GM18873 (cell line): ENCODE data around the gene PLCH1.

ENCODE experiments used
- ATAC-seq: cut with Tn5 transposase; IDR thresholded peaks from one replicate; pipeline ENCODE4 v1.9.1; 2021; ENCODE audit warnings: mild to moderate bottlenecking, moderate library complexity, moderate number of reproducible peaks; ENCODE audit not compliant: unreplicated experiment, low FRiP score

PLCH1 gene

DNA sequence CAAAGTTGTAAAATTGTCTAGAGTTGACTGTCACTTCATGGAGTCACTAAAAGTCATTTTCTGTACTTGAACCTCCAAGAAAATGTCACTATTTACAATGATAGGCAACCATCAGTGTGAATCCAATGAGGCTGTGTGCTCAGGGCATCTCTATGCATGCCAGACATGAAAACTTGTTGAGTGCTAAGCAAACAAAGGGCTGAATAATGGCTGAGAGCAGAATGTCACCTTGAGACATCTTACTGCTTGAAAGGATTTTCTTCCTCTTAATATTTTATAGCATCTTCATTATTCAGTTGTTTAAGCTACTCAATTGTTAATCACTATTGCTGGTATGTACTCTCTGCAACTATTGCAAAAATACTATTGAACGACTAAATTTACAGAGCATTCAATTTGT lies 184.7 kb downstream of the PLCH1 start:
- no peak for ATAC-seq

DNA sequence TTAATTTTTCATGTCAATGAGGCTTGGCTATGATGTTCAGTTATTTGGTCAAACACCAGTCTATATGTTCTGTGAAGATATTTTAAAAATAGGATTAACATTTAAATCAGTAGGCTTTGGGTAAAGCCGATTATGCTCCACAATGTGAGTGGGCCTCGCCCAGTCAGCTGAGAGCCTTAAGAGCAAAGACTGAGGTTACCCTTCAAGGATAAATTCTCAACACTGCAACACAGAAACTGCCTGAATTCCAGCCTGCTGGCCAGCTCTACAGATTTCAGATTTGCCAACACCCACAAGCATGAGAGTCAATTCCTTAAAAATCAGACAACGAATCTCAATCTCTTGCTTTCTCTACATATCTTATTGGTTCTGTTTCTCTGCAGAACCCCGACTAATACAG lies 188.3 kb downstream of the PLCH1 start:
- no peak for ATAC-seq

DNA sequence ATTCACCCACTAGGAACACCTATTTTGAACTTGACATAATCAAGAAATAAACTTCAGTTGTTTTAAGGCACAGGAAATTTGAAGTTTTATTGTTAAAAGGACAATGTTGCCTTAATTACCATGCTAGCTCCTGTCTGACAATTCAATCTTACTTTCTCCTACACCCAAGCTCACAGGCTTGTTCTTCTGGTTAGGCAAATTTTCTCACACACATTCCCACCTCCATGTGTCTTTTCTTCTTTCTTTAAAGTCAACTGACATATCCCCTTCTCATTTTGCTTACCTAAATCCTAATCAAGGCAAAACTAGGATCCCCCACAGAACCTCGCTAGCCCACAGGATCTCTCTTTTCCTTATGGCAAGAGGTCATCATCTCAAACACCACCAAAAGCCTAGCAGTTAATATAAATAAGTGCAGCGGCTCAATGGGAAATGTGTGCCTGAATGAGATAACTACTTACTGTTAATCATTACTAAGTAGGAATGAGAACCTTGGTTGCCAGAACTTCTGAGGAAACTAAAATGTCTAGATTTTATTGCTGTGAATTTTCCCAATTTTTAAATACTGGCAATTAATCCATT lies 189.3 kb downstream of the PLCH1 start:
- ATAC-seq = no peak

DNA sequence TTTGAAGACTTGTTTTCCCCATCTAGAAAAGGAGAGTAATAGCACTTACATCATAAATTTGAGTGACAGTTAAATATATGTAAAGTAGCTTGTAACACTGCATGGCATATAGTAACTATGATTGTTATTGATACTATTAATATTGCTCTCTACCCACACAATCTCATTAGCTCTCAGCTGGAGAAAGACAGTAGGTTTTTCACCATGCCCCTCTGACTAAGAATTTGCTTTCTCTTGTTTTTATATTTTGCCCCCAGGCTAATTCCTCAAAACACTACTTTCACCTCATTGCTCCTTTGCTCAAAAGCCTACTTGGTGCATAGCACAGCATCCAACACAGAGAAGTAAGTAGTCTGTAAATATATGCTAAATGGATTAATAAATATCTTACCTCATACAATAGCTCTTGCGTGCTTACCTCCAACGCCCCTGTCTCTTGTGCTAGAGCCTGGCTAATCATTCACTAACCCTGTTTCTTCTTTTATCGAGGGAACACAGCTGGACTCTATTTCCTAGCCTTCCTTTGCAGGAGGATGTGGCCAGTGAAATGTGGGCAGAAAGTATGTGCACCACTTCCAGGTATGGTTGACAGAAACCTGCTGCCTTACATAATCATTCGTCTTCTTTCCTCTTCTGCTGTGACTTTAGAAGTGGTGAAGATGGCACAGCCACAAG lies 190.0 kb downstream of the PLCH1 start:
- ATAC-seq = peak; percentile 89

DNA sequence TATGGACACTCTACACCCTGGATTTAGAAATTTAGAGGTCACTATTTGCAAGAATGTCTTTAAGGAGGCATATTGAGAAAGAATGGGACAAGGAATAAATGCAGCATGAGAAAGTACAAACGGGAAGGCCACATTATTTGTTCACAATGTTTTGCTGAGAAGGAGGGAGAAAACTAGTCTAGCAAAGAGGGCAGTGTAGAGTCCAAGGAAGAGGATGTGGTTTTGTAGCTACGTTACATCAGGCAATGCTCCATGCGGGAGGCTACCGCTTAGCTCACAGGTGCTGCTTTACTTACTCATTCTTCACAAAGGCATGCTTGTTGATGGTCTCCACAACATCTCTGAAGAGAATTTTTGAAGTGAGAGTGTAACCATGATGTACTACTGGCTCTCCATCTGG lies 191.1 kb downstream of the PLCH1 start:
- no peak for ATAC-seq

DNA sequence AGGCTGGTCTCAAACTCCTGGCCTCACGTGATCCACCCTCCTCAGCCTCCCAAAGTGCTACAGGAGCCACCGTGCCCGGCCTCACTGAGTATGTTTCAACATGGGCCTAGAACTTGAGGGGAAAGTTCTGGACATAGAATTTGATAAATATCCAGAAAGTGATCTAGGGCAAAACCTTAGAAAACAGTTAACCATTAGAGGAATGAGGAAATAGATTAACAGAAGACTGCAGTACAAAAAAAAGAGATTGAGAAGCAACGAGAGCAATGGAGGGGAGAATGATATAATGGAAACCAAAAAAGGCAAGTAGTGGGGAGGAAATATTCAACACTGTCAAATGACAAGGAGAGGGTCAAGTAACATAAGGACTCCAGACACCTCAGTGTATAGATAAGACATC lies 191.5 kb downstream of the PLCH1 start:
- ATAC-seq = no peak

DNA sequence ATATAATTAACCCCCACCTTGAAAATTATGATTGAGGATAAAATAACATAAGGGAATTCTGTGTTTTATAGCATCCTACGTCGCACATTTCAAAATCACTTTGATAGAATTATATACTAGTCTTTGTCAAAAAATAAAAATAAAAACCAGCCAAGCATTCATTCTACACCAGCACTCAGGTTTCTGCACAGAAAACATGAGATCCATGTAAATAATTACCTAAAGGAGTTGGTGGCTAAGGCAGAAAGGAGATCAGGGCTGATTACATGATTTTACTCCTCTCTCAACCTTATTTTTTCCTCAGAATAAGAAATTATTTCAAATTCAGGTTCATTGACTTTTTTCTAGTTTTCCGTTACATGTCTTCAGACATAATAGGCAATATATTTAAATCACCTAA lies 194.5 kb downstream of the PLCH1 start:
- no peak for ATAC-seq

DNA sequence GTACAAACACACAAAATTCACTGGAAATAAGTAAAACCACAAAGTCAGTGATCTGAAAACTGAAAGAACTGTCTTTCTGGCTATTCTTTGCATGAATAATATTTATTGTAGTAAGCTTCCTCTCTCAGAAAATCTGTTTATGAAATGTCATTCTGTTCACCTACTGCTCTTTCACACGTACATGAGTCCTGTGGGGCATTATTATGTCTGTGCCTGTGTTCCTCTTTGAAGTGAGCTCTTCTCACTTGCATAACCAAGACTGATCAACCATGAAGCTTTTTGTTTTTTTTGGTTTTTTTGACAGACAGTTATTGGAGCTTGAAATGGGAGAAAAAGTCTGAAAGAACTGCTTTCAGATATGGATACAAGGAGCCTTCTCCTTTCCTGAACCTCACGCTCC lies 195.8 kb downstream of the PLCH1 start:
- ATAC-seq = peak; percentile 90

DNA sequence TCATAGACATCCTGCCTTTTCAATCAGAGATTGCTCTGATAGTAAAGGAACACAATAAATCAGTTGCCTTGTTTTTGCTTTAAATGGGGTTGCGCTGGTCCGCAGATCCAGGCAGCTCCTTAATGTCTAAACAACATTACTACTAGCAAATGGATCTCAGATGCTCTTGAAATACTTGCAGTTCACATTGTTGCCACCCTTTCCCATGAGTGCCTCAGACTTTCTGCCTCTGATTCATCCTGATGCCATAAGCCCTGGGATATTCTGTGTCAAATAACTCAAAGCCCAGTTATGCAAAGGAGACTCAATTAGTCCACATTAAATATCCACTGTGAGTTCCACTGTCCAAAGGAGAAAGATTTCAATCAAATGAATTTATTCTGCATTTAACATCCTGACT lies 196.7 kb downstream of the PLCH1 start:
- ATAC-seq = no peak

DNA sequence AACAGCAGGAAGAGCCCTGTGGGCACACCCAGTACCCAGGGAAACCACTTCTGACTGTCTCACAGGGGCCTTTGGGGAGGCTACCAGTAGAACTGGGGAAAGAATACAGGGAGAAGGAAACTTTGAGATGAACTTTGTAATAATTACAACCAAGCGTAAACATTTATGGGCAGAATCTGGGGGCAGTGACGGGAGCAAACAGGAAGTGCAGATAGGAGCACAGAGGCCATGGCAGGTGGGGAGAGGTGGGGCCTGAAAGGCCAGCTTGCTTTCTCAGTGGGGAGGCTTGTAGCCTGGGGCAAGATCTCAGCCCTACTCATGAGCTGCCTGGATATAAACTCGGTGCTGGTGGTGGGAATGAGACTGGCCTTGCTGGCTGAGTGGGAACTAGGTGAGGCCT lies 209.8 kb downstream of the PLCH1 start:
- no peak for ATAC-seq

DNA sequence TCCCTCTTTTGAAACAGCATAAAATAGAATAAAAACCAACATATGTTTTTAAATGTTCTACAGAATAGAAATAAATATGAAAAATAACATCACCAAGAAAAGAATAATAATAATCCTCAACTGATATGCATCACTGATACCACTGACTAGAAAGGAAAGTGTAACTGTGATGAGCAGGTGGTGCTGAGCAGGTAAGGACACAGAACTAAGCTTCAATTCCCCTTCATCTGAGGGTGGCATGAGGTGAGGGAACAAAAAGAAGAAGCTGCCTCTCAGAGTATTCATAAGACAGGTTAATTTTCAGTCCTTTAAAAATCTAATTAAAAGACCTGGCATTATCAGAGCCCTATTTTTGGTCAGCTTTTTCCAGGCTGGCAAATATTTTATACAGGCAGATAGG lies 216.3 kb downstream of the PLCH1 start:
- ATAC-seq = no peak

DNA sequence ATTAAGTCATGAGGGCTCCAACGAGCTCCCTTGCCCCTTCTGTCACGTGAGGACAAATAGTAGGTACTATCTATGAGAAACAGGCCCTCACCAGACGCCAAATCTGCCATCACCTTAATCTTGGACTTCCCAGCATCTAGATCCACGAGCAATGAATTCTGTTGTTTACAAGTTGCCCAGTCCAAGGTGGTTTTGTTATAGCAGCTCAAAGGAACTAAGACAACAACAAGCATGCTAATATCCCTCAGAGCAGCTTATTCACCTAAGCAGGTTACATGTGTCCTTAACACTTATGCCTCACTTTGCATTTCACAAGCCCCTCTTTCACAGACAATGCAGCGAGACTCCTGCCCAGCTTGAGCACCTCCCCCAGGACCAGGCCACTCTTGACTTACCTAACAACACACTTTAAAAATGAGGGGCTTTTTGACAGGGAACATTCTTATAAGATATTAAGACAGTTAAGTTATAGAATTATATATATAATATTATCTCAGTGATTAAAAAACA lies 219.5 kb downstream of the PLCH1 start:
- ATAC-seq = no peak

DNA sequence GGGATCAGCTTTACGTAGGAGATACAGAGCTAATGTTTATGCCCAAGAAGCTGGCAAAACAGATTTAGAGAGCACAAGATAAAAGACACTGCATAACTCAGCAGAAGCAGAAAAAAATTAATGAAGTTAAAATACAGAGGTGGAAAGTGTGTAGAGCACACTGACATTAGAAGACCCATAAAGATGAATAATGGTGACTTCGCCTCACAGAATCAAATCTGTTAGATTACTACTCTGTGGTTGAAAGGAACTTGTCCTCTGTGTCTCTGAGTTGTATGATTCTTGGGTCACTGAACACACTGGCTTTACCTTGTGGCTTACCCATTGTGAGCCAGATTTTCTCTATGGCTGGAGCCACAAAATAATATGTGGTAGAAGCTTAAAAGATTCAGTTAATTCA lies 224.4 kb downstream of the PLCH1 start:
- no peak for ATAC-seq

DNA sequence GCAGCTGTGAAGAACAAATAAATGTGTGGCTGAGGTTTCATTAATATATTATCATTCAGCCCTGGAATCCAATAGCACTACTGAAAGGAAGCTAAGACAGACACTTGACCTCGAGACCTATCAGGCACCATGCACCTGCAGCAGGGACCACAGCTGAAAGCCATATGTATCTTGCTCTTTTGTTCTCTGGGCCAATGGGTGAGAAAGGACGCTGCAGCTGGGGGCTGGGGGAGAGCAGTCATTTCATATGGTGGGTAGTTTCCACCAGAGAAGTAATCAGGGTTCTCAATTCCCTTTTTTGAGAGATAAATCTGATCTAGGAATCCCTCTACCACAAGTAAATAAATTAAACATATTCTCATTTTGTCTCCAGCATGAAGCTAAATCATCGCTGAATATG lies 225.8 kb downstream of the PLCH1 start:
- ATAC-seq = peak; percentile 75

DNA sequence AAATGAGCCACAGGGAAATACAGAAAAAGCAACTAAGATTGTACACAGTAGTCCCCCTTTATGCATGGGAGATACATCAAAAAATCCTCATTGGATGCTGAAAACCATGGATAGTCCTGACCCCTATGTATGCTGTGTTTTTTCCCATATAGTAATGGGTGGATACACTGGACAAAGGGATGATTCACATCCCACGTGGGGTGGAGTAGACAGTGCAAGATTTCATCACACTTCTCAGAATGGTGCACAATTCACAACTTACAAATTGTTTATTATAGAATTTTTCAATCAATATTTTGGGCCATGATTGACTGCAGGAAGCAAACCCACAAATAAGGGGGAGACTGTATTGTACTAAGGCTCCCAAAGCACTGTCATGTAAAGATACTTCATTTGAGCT lies 227.0 kb downstream of the PLCH1 start:
- no peak for ATAC-seq

DNA sequence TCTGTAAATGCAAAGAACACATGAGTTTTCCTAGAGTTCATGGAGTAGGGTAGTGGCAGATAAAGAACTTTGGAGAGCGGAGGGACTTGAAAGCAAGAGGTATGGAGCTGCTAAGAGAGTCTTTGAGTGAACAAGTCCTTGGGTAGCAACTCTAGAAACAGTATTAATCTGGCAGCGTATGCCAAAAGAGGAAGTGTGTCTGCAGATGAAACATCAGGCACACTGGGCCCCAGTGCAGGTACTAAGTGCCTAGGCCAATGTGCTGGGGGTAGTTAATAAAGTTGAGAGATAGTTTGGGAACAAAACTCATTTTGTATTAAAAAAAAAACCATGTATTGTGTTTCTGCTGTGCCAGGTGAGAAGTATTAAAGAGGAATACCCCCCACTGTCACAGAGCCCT lies 228.4 kb downstream of the PLCH1 start:
- no peak for ATAC-seq

DNA sequence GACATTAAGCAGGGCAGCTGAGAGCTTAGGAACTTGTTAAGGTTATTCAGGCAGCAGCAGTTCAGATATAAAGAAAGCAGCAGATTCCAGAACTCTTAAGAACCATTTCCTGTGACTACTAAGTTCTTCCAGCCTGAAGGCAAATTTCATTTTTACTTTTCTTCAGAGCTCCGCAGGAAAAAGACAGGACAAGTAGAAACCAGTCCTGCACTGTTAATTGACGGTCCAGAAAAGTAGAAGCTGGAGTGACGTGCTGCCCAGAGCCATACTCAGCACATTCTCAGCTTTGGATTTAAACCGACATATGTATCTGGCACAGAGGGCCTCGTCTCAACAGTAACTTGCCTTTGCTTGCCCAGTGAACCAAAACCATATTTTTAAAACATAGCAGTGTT lies 232.0 kb downstream of the PLCH1 start:
- no peak for ATAC-seq

DNA sequence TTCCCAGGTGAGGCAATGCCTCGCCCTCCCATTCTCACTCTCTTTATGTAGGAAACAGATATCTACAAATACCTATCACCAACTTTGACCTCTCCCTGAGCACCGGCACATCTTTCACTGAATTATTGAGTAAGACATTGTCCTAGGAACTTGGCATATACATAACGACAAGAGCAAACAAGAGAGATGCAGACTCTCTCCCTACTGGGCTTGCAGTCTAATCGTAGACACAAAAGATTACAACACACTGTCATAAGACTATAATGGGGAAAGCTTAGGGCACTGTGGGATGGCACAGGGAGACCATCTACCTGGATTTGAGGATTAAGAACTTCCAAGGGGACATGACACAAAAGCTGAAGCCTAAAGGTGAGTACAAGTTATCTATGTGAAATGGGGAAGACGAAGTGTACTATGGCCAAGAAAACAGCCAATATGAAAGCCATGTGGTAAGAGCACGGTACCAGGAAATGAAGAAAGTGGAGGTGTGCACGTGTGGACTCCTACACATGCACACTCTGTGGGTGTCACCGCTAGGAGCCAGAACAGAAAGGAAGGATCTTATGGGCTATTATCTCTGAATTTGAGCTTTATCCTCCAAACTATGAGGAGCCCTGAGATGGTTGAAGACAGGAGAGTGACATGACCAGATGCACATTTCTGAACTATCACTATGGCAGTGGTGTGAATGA lies 232.6 kb downstream of the PLCH1 start:
- ATAC-seq = no peak

DNA sequence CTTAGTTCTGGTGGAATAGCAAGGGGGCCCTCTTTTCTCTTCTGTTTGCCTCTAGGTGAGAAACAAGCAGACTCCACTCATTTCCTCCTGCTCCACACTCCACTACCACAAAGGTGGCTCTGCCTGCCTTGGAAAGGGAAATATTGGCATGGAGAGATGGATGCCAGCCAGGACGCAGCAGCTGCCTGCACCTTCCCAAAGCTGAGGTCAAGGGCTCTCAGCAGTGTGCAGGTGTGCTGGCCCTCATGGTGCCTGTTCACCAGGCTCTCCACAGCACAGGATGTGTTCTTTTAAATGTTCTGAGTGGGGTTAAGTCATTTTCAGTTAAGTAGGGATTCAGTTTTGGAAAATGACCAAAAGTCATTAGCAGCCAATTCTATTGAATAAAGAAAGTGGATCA lies 240.2 kb downstream of the PLCH1 start:
- ATAC-seq = no peak

DNA sequence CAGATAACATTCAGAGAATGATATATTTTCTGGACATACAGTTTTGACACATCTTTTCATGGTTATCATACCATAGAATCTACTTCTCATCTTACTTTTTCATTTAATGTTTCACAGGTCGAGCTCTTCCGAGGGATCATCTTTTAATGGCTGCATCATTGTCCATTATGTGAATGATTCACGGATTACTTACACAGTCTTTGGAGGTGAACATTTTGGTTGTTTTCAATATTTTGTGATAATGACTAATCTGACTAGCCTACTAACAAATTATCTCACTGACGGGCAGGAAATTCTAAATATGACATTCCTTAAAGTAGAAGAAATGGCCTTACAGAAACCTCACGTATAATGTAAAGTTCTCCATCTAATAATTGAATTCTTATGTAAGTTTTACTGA lies 242.2 kb downstream of the PLCH1 start:
- no peak for ATAC-seq

DNA sequence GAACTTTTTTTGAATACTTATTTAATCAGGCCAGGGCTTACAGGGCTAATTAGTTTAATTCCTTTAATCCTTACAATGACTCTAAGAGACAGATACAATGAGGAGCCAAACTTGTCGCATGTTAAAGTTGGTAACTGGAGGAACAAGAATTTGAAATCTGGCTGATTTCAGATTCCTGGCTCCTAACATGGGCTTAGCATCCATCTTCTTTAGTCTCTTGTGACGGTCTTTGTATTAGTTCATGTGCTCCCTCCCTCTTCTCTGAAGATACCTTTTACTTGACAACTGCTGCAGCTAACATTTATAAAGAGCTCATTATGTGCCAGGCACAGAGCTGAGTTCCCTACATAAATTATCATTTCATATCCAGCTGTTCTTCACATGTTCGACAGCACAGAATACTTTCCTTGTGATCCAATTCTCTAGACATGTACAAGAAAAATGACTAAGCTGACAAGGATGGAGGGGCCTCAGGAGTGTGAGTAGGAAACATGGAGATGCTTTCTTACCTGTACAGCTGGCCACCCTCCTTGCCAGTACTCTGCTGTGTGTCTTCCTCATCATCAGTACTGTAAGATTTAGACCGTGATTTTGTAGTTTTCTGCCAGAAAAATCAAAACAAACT lies 244.6 kb downstream of the PLCH1 start:
- no peak for ATAC-seq
